Esophagus squamous epithelium (tissue), 5 donors: ENCODE data around the gene PRKCE. TPM values are rescaled to one million over a fixed set of nuclear protein-coding genes. Genes with fewer than 3 reads are reported as not detected.

Experiments
- DNase-seq: peaks from one replicate; lab custom pipeline; 2025; lab: John Stamatoyannopoulos, UW
- H3K27ac ChIP-seq, 4 donors: fragments of 200-600 bp; sonication (generic); one replicate each; pipeline ENCODE4 v1.5.1; 2016 to 2019; ENCODE audit warnings: mild to moderate bottlenecking in 1 of 4
- H3K27me3 ChIP-seq, 4 donors: fragments of 200-600 bp; sonication (generic); 1 replicate in 3 of 4; 2 replicates in 1 of 4; pipeline versions ENCODE4 v1.5.1 to v1.6.0; 2017 to 2021; ENCODE audit warnings: antibody characterized with exemption in 1 of 4
- H3K36me3 ChIP-seq, 3 donors: fragments of 200-600 bp; sonication (generic); one replicate each; pipeline ENCODE4 v1.5.1; 2016 to 2019
- H3K4me1 ChIP-seq, 3 donors: fragments of 200-600 bp; sonication (generic); one replicate each; pipeline ENCODE4 v1.5.1; 2017 to 2019
- H3K4me3 ChIP-seq, 4 donors: fragments of 200-600 bp; sonication (generic); 1 replicate in 3 of 4; 2 replicates in 1 of 4; pipeline ENCODE4 v1.5.1; 2016 to 2019; ENCODE audit warnings: mild to moderate bottlenecking in 2 of 4, moderate library complexity in 1 of 4
- H3K9me3 ChIP-seq, 3 donors: fragments of 200-600 bp; sonication (generic); one replicate each; pipeline ENCODE4 v1.5.1; 2016 to 2019
- POLR2A ChIP-seq, 4 donors: fragments of 450-650 bp; IDR thresholded peaks; one replicate each; pipeline ENCODE4 v1.6.1; 2017; ENCODE audit warnings: antibody characterized with exemption in 4 of 4, mild to moderate bottlenecking in 4 of 4, moderate library complexity in 3 of 4
- WGBS, 2 donors: methylation state at CpG; one replicate each; pipeline ENCODE4 v1.1.5; 2018; 5-methylcytosine and 5-hydroxymethylcytosine counted together
- intact Hi-C: fragments of 100-400 bp; cut with DNase I; formaldehyde crosslinking; loops from one replicate; pipeline ENCODE4 v1.15.0; 2022
- total RNA-seq, 4 donors: library from RNA; depleted of rRNA; stranded (reverse); fragments of >200 nt; gene quantifications; one replicate each; pipeline ENCODE4 v1.1.0, GENCODE V29; 2016
- TF ChIP-seq, protein P1 (sequence below), 6 experiments: fragments of 450-650 bp in 4 of 6; fragments of 200-600 bp in 2 of 6; sonication (generic) in 2 of 6; IDR thresholded peaks; one replicate each; pipeline ENCODE4 v1.5.1; 2016 to 2019; ENCODE audit warnings: antibody characterized with exemption in 6 of 6, mild to moderate bottlenecking in 4 of 6, moderate library complexity in 4 of 6
- donor health status: DM: yes; HTN: yes; CAD: no.

PRKCE gene
- total RNA-seq, 4 donors from 2014 or later = 6.5 to 13.7 (median 9.9) TPM

DNA sequence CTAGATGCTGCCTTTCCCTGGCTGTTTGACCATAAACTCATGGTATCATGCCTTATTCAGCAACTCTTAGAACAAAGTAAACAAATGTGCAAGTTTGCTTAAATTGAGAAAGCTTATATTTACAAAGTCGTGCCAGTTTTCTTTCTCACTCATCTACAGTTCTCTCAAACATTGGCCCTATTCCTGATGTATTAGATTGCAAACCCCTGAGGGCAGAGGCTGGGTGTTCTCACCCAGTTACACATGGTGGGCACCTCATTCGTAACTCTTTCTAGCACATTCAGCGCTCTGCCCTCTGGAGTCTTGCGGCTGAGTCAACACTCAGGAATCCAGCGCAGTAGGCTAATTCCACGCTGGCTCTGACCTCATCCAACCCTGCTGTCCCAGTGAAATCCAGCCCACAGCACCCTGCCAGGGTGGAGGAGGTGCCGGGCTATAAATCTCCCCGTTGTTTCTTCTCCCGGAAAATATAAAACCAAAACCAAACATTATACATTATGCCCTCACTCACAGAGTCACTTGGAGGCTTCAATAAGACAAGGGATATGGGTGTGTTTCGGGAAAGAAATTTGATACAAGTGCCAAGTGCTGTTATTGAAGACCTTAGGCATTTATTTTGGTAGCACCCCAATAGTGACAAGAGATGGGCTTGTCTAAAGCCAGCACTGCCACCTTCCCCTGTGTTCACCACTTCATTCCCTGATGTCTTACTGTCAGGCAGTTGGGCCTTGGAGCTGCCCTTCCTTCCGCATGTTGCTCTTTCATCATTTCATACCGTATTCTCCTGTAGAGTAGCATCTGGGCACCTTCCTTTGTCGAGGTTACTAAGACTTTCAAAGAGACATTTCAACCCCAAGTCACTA is 287.4 kb downstream of the PRKCE start:
- 27 to 29% methylated on average over 11 to 13 of the region's 13 CpGs for WGBS, 2 donors
- TF ChIP-seq, protein P1, sequence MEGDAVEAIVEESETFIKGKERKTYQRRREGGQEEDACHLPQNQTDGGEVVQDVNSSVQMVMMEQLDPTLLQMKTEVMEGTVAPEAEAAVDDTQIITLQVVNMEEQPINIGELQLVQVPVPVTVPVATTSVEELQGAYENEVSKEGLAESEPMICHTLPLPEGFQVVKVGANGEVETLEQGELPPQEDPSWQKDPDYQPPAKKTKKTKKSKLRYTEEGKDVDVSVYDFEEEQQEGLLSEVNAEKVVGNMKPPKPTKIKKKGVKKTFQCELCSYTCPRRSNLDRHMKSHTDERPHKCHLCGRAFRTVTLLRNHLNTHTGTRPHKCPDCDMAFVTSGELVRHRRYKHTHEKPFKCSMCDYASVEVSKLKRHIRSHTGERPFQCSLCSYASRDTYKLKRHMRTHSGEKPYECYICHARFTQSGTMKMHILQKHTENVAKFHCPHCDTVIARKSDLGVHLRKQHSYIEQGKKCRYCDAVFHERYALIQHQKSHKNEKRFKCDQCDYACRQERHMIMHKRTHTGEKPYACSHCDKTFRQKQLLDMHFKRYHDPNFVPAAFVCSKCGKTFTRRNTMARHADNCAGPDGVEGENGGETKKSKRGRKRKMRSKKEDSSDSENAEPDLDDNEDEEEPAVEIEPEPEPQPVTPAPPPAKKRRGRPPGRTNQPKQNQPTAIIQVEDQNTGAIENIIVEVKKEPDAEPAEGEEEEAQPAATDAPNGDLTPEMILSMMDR (IDR thresholded peaks at IDR 0.05) = no peak
- no peak for TF ChIP-seq POLR2A (IDR thresholded peaks at IDR 0.05)

DNA sequence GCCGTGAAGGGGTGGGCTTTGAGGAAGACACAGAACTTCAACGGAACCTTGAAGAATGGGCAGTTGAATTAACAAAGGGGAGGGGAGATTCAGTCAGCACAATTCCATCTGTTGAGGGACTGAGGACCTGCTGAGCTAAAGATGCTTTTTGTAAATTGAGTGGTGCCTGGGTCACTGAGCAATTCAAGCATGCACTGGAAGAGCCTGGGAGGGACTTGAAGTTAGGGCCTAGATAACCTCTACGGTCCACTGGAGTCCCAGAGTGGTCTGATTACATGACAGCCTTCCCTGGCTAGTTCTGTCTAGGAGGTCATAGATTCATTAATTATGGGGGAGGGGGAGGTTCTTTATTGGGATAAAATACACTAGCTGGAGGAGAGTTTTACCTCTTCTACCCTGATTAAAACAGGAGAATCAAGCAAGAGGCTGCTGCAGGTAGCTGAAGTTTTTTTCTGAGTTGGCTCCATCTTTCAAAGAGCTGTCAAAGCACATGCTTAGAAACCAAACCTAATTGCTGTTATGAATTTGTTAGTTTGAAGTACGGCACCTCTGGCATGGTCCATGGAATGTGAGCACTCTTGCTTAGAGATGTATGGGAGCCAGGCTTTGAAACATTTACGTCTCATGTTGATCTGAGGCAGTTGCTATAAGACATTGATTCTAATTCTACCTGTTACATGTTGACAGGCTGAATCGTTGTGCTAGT is 290.2 kb downstream of the PRKCE start:
- H3K36me3 ChIP-seq = no peaks in the 10 kb centered on the region
- H3K9me3 ChIP-seq = no peaks in the 10 kb centered on the region
- H3K27me3 ChIP-seq = no peaks in the 10 kb centered on the region
- 76 to 82% methylated on average over 6 of the region's 6 CpGs for WGBS, 2 donors
- no peak for TF ChIP-seq POLR2A (IDR thresholded peaks at IDR 0.05)
- TF ChIP-seq, protein P1 (IDR thresholded peaks at IDR 0.05) = no peak
- no peak for DNase-seq
- intact Hi-C loops = no loop called here
- peaks cover 4 to 46% (median 8%) of the 10 kb centered on the region in 3 donors for H3K4me1 ChIP-seq
- H3K4me3 ChIP-seq = no peak overlapping the region
- H3K27ac ChIP-seq = peak overlapping the region in 1 of 4 donors; percentile 26

More for the DNA sequence above, 287.4 kb downstream of the PRKCE start:
- no peaks in the 10 kb centered on the region for H3K9me3 ChIP-seq
- peak overlapping the region; percentile 61 to 85 (median 78) for H3K27ac ChIP-seq
- intact Hi-C loops = loop anchor here (10.0 kb wide), 1 partner anchor 144 kb away; no protein-coding TSS in a partner anchor
- H3K4me1 ChIP-seq = peaks cover 4 to 55% (median 13%) of the 10 kb centered on the region in 3 donors
- no peaks in the 10 kb centered on the region for H3K36me3 ChIP-seq
- DNase-seq = no peak
- H3K27me3 ChIP-seq = no peaks in the 10 kb centered on the region
- peak overlapping the region in 1 of 4 donors; percentile 6 for H3K4me3 ChIP-seq

DNA sequence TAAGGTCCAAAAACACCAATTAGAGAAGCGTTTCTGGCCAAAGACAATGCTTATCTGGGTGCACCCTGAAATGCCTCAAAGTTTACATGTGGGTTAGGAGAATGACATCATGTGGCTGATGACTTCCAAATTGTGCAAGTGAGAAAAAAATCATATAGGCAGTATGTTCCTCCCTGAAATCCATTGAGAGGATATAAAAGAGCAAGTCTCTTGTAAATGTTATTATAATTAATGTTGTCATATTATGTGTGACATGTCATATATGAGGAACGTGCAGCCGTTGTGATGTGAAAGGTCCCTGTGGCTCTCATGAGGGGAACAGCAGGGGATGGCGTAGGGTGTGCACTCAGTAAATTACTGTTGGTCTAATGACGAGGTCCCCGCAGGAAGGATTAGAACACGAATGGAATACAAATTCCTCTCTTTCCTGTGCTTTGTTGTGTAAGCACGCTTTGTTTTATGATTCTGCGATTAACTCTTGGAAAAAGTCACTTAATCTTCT is 290.8 kb downstream of the PRKCE start:
- Histone ChIP-seq H3K4me1 (peaks cover 4 to 43% (median 8%) of the 10 kb centered on the region in 3 donors), H3K27ac (peak overlapping the region in 1 of 4 donors; percentile 26), H3K9me3 (no peaks in the 10 kb centered on the region), H3K36me3 (no peaks in the 10 kb centered on the region), H3K4me3 (no peak overlapping the region), H3K27me3 (no peaks in the 10 kb centered on the region)
- TF ChIP-seq, protein P1 (IDR thresholded peaks at IDR 0.05) = no peak
- no peak for TF ChIP-seq POLR2A (IDR thresholded peaks at IDR 0.05)
- intact Hi-C loops = no loop called here
- no peak for DNase-seq
- WGBS, 2 donors = 69 to 72% methylated on average over 9 of the region's 9 CpGs

DNA sequence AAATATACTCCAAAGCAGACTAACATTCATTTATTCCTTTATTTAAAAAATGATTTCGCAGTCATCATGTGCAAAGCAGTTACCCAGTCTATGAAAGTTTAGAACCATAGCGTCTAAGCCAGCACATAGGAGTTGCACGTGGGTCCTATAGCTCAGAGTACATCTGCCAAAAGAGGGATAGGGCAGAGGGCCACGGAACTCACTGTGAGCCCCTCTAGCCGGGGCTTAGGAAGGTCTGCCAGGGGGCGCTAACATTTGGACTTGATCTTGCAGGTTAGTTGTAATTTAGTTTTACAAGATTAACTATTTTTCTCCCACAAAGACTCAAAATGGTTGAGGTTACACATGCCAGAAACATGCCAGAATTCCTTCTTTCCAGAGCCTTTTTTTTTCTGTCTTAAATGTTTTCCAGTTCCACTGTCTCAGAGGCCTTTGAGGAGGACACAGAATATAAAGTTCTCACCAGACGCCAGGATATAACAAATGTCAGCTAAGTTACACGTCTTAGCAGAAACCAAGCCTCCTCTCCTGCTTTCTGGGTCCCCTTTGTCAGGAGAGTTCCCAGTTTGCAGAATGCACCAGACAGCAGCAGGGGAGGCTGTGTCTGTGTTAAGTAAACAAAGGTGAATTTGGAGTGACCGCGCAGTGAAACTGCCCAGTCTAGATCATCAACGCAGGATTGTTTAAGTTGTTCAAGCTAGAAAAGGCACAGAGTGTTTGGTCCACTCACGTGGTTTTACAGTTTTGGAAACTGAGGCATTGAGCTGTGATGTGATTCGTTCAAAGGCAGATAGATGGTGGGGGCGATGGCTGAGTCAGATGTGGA is 292.0 kb downstream of the PRKCE start:
- Histone ChIP-seq H3K9me3 (no peaks in the 10 kb centered on the region), H3K4me1 (peaks cover 0 to 35% (median 8%) of the 10 kb centered on the region in 3 donors), H3K36me3 (no peaks in the 10 kb centered on the region), H3K27me3 (no peaks in the 10 kb centered on the region), H3K4me3 (no peak overlapping the region), H3K27ac (no peak overlapping the region)
- no peak for DNase-seq
- intact Hi-C loops = no loop called here
- TF ChIP-seq, protein P1 (IDR thresholded peaks at IDR 0.05) = no peak
- no peak for TF ChIP-seq POLR2A (IDR thresholded peaks at IDR 0.05)
- 77 to 83% methylated on average over 14 of the region's 14 CpGs for WGBS, 2 donors
